ENCODE measurements around the gene USP2. TPM values are rescaled to one million over a fixed set of nuclear protein-coding genes. Genes with fewer than 3 reads are reported as not detected.

Gene USP2
- polyA plus RNA-seq, 12 donors, result 15.6 to 62.9 (median 46.7) TPM; not detected in 1

DNA sequence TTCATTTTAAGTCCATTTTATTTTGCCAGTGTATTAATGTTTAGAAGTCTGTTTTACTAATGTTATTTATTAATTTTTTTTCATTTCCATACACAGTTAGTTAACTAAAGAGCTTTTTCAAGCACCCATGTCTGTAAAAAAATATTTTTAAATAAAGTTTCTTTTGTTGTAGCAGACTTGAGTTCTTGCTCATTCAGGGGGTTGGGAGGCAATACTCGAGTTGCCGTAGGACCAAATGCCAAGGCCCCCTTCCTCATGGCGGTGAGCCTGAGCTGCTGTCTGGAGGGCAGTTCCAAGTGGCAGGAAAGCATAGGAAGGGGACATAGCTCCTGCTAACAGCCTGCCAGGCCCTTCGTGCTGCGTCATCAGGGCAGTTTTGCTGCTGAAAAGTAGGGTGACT is 73.5 kb downstream of the USP2 start:
- no peak for DNase-seq

DNA sequence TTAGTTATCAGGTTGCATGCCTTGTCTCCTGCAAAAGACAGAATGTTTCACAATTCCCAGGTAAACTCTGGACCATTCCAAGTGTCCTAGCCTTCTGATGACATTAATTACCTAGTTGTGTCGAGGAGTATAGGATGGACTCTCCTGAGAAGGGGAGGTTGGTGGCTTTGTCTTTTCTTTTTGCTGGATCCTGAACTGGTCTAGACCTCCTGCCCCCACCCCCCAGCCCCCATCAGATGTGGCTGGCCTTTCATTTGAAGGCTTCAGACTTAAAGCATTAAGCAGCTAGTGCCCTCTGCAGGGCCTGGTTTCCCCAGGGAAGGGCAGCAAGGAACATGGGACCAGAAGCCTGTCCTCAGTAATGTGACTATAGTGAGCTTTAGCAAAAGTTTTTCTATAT is 74.3 kb downstream of the USP2 start:
- DNase-seq, result no peak

DNA sequence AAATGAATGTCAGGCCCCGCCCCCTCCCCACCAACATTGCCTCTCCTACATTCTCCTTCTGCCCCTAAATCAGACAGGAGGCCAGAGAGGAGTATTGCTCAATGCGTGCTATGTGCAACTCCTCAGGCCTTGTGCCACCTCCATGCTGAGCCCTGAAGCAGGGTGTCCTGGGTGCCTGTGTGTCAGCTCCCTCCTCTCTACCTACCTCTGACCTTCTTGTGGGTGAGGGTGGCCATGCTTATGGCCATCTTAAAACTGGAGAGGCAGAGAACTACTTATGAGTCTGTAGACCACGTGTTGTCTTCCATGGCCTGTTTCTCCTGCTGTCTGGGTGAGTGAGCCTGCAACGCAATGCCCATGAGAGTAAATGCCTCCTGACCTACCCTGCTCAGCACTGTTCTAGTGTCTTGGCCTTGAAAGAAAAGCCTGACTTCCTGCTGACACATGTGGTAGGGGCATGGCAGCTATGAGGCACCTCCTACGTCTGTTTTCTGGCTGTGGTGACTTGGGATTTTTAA is 75.1 kb downstream of the USP2 start:
- no peak for DNase-seq

DNA sequence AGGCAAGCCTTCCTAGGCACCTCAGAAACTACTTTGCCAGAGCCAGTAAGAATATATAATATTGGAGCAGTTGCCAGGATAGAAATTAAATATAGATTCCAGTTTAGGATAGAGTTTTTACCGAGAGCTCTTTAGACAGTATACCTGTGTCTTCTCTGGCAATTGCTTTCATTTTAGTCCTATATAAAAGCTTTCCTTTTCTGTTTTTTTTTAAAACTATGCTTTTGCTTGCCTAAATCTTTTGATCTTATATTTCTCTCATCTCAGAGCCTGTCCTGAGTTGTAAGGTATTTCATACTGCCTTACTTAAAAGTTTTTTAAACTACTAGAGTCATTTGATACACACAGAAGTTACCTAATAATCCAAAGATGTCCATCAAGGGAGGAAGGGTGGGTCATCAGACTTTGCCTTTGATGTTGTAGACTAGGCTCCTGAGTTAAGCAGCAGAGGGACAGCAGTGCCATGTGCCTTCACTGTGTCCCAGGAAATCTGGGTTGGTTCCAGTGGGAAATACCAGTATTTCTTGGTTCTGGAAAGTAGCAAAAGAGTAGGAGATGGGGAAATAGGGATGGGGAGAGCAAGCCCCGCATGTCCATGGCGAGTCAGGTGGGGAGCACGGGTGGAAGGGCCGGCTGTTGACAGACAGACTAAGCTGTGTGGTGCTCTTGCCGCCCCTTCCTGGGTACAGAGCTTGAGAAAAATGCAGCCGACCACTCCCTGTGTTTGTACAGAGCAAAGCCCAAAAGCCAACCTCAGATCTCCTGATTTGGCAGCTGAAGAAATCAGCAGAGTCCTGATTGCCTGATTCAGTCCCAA is 75.7 kb downstream of the USP2 start:
- no peak for DNase-seq

Other genes starting within 250 kb of the USP2 start
- gene ABCG4, start 232.6 kb downstream of the USP2 start, polyA plus RNA-seq (ENCODE audit: insufficient read length in 12 of 12), result under 1 TPM in 10 of 12 donors, not detected in 2; 0.16 to 0.52 (median 0.29) TPM
- gene NLRX1, start 213.0 kb downstream of the USP2 start, polyA plus RNA-seq (ENCODE audit: insufficient read length in 12 of 12), result 10 to 100 TPM in 9 of 12 donors, 1 to 10 TPM in 2, not detected in 1; 9.1 to 18.3 (median 11.6) TPM
- gene NHERF4, start 196.2 kb downstream of the USP2 start, polyA plus RNA-seq (ENCODE audit: insufficient read length in 12 of 12), result 10 to 100 TPM in 1 of 12 donors, under 1 TPM in 7, not detected in 4; 0.05 to 19.9 (median 0.22) TPM
- gene CBL, start 175.4 kb downstream of the USP2 start, polyA plus RNA-seq (ENCODE audit: insufficient read length in 12 of 12), result 10 to 100 TPM in 11 of 12 donors, not detected in 1; 11.1 to 16.4 (median 13.5) TPM
- 100 to 1,000 TPM in 11 of 12 donors, not detected in 1; 134 to 237 (median 193) TPM for gene MCAM, start 64.6 kb downstream of the USP2 start, polyA plus RNA-seq (ENCODE audit: insufficient read length in 12 of 12)
- gene RNF26, start 47.2 kb downstream of the USP2 start, polyA plus RNA-seq (ENCODE audit: insufficient read length in 12 of 12), result 10 to 100 TPM in 11 of 12 donors, not detected in 1; 11.6 to 20.2 (median 16.4) TPM
- 10 to 100 TPM in 11 of 12 donors, not detected in 1; 17.5 to 47.8 (median 20.6) TPM for gene C1QTNF5, start 40.8 kb downstream of the USP2 start, polyA plus RNA-seq (ENCODE audit: insufficient read length in 12 of 12)
- gene MFRP, start 35.0 kb downstream of the USP2 start, polyA plus RNA-seq (ENCODE audit: insufficient read length in 12 of 12), result not detected
- gene THY1, start 41.5 kb upstream of the USP2 start, polyA plus RNA-seq (ENCODE audit: insufficient read length in 12 of 12), result 100 to 1,000 TPM in 9 of 12 donors, 10 to 100 TPM in 2, not detected in 1; 98.7 to 247 (median 127) TPM

All from muscle of arm (tissue), 12 donors.